ENCODE data around the gene NCLN. TPM values are rescaled to one million over a fixed set of nuclear protein-coding genes. Genes with fewer than 3 reads are reported as not detected.

NCLN gene, protein sequence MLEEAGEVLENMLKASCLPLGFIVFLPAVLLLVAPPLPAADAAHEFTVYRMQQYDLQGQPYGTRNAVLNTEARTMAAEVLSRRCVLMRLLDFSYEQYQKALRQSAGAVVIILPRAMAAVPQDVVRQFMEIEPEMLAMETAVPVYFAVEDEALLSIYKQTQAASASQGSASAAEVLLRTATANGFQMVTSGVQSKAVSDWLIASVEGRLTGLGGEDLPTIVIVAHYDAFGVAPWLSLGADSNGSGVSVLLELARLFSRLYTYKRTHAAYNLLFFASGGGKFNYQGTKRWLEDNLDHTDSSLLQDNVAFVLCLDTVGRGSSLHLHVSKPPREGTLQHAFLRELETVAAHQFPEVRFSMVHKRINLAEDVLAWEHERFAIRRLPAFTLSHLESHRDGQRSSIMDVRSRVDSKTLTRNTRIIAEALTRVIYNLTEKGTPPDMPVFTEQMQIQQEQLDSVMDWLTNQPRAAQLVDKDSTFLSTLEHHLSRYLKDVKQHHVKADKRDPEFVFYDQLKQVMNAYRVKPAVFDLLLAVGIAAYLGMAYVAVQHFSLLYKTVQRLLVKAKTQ
- total RNA-seq (24.4 and 35.8 TPM in 2 replicates), polyA plus RNA-seq (33.0 and 52.5 TPM in 2 replicates), polyA minus RNA-seq (ENCODE audit: low replicate concordance) (108 and 141 TPM in 2 replicates)
- 58.8 and 103 TPM in 2 replicates for polyA plus RNA-seq (2012)

DNA sequence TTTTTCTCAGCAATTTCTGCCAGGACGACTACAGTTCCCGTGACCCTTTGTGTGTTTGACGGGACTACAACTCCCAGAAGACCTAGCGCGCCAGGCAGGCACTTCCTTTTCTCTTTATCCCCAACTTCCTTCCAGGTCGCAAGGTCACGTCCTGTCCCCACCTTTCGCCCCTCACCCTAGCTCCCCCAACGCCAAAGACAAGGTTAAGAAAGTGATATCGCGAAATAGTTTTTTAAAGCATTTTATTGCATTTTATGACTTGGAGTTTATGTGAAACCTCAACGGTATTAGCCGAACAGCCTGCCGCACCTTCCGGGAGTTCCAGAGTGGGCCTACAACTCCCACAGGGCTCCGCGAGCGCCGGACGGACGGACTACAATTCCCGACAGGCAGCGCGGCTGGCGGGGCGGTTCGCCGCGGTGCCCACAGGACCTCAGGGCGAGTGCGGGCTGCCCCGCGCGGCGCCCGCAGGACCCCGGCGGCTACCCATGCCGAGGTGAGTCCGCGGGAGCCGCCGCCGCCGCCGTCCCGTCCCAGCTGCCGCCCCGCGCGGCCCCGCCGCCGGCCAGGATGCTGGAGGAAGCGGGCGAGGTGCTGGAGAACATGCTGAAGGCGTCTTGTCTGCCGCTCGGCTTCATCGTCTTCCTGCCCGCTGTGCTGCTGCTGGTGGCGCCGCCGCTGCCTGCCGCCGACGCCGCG is at the start of gene NCLN:
TSS of gene NCLN (plus strand) at position 470 of the 699 bp plus-strand sequence. CDS start at position 571, 101 bp downstream.
- peaks cover 47% of the 10 kb centered on the region for H3K79me2 ChIP-seq (ENCODE audit: control insufficient read depth, insufficient read depth, low read length)
- H3K4me1 ChIP-seq (ENCODE audit: control insufficient read depth, extremely low read depth, insufficient read depth, low read length), result peaks cover 9% of the 10 kb centered on the region
- peak within 1 kb of the TSS; percentile 92 for H2AFZ ChIP-seq (ENCODE audit: low read length)
- H3K4me3 ChIP-seq (replicated peaks in 1 of 4; ENCODE audit: control extremely low read depth in 1 of 4, insufficient read depth in 1 of 4, low read depth in 3 of 4, low read length in 4 of 4), result peak within 1 kb of the TSS; percentile 84 to 96 (median 88)
- H3K9me3 ChIP-seq (ENCODE audit: control insufficient read depth, insufficient read depth, low read depth, low read length), result no peaks in the 10 kb centered on the region
- no peaks in the 10 kb centered on the region for H3K27me3 ChIP-seq (ENCODE audit: control insufficient read depth, insufficient read depth, low read length)
- H3K27ac ChIP-seq (ENCODE audit: insufficient read depth, low read length), result peak within 1 kb of the TSS; percentile 72
- H4K20me1 ChIP-seq (ENCODE audit: control insufficient read depth, extremely low read depth, insufficient read depth, low read length), result no peaks in the 10 kb centered on the region
- H3K9ac ChIP-seq (ENCODE audit: insufficient read depth, low read length), result peak within 1 kb of the TSS; percentile 88
- peak within 1 kb of the TSS; percentile 96 for H3K4me2 ChIP-seq (ENCODE audit: extremely low read depth, insufficient read depth, low read length)
- peaks cover 7% of the 10 kb centered on the region for H3K36me3 ChIP-seq (ENCODE audit: control insufficient read depth, insufficient read depth, low read length)
- peak; percentile 89 to 95 for DNase-seq (ENCODE audit: low read depth in 2 of 2)
- TF ChIP-seq, protein P1, sequence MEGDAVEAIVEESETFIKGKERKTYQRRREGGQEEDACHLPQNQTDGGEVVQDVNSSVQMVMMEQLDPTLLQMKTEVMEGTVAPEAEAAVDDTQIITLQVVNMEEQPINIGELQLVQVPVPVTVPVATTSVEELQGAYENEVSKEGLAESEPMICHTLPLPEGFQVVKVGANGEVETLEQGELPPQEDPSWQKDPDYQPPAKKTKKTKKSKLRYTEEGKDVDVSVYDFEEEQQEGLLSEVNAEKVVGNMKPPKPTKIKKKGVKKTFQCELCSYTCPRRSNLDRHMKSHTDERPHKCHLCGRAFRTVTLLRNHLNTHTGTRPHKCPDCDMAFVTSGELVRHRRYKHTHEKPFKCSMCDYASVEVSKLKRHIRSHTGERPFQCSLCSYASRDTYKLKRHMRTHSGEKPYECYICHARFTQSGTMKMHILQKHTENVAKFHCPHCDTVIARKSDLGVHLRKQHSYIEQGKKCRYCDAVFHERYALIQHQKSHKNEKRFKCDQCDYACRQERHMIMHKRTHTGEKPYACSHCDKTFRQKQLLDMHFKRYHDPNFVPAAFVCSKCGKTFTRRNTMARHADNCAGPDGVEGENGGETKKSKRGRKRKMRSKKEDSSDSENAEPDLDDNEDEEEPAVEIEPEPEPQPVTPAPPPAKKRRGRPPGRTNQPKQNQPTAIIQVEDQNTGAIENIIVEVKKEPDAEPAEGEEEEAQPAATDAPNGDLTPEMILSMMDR (conservative IDR thresholded peaks at IDR 0.05 in 1 of 2, IDR thresholded peaks at IDR 0.05 in 1 of 2; ENCODE audit: low read depth in 1 of 2, low read length in 2 of 2), result no peak
- TF ChIP-seq EZH2 (IDR thresholded peaks at IDR 0.05; ENCODE audit: low read length, missing control alignments), result no peak

DNA sequence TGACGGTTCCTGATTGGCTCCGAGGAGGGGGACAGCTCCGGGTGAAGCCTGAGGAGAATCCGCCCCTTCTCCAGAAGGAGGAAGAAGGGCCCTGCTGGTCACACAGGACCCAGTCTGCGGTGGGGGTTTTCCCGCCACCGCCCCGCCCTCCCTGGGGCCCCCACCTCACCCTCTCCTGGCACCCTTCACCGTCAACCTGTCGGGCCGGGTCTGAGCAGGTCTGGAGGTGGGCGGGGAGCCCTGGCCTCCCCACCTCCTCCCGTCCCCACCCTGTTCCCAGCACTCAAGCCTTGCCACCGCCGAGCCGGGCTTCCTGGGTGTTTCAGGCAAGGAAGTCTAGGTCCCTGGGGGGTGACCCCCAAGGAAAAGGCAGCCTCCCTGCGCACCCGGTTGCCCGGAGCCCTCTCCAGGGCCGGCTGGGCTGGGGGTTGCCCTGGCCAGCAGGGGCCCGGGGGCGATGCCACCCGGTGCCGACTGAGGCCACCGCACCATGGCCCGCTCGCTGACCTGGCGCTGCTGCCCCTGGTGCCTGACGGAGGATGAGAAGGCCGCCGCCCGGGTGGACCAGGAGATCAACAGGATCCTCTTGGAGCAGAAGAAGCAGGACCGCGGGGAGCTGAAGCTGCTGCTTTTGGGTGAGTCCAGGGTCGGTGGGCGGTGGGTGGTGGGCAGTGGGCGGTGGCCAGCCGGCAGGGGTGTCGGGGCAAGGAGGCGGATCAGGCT is 49.6 kb upstream of the NCLN start, which contains the start of gene GNA15:
TSS of gene GNA15 (plus strand) at position 73 of the 723 bp plus-strand sequence. CDS start at position 491, 418 bp downstream.
- H3K36me3 ChIP-seq (ENCODE audit: control insufficient read depth, insufficient read depth, low read length), result no peaks in the 10 kb centered on the region
- H3K4me3 ChIP-seq (replicated peaks in 1 of 4; ENCODE audit: control extremely low read depth in 1 of 4, insufficient read depth in 1 of 4, low read depth in 3 of 4, low read length in 4 of 4), result no peak within 1 kb of the TSS
- H2AFZ ChIP-seq (ENCODE audit: low read length), result no peak within 1 kb of the TSS
- H3K27me3 ChIP-seq (ENCODE audit: control insufficient read depth, insufficient read depth, low read length), result no peaks in the 10 kb centered on the region
- H3K4me1 ChIP-seq (ENCODE audit: control insufficient read depth, extremely low read depth, insufficient read depth, low read length), result no peaks in the 10 kb centered on the region
- DNase-seq (ENCODE audit: low read depth in 2 of 2), result no peak
- H4K20me1 ChIP-seq (ENCODE audit: control insufficient read depth, extremely low read depth, insufficient read depth, low read length), result no peaks in the 10 kb centered on the region
- no peaks in the 10 kb centered on the region for H3K9me3 ChIP-seq (ENCODE audit: control insufficient read depth, insufficient read depth, low read depth, low read length)
- H3K9ac ChIP-seq (ENCODE audit: insufficient read depth, low read length), result no peak within 1 kb of the TSS
- no peak for TF ChIP-seq EZH2 (IDR thresholded peaks at IDR 0.05; ENCODE audit: low read length, missing control alignments)
- TF ChIP-seq, protein P1 (conservative IDR thresholded peaks at IDR 0.05 in 1 of 2, IDR thresholded peaks at IDR 0.05 in 1 of 2; ENCODE audit: low read depth in 1 of 2, low read length in 2 of 2), result no peak
- no peaks in the 10 kb centered on the region for H3K79me2 ChIP-seq (ENCODE audit: control insufficient read depth, insufficient read depth, low read length)
- no peak within 1 kb of the TSS for H3K27ac ChIP-seq (ENCODE audit: insufficient read depth, low read length)
- H3K4me2 ChIP-seq (ENCODE audit: extremely low read depth, insufficient read depth, low read length), result no peak within 1 kb of the TSS
